ENCODE data around the gene LRRC18. TPM values are rescaled to one million over a fixed set of nuclear protein-coding genes. Genes with fewer than 3 reads are reported as not detected.

Gene LRRC18
- total RNA-seq, 2 donors from 2014 or later, result not detected

GRCh38 chr10:48924988-48925387, 14.7 kb downstream of the LRRC18 start:
- intact Hi-C loops (cut with DNase I), result no loop called here
- Histone ChIP-seq H3K27me3 (no peaks in the 10 kb centered on the region), H3K36me3 (replicated peaks in 1 of 2; ENCODE audit: insufficient read depth in 1 of 2, low read depth in 2 of 2) (no peaks in the 10 kb centered on the region), H3K27ac (no peak overlapping the region), H3K9me3 (no peaks in the 10 kb centered on the region), H3K4me3 (no peak overlapping the region), H3K4me1 (no peaks in the 10 kb centered on the region)
- no peak for DNase-seq
- WGBS, 2 donors, result 68 to 70% methylated on average over 4 of the region's 4 CpGs
- TF ChIP-seq, protein P1, sequence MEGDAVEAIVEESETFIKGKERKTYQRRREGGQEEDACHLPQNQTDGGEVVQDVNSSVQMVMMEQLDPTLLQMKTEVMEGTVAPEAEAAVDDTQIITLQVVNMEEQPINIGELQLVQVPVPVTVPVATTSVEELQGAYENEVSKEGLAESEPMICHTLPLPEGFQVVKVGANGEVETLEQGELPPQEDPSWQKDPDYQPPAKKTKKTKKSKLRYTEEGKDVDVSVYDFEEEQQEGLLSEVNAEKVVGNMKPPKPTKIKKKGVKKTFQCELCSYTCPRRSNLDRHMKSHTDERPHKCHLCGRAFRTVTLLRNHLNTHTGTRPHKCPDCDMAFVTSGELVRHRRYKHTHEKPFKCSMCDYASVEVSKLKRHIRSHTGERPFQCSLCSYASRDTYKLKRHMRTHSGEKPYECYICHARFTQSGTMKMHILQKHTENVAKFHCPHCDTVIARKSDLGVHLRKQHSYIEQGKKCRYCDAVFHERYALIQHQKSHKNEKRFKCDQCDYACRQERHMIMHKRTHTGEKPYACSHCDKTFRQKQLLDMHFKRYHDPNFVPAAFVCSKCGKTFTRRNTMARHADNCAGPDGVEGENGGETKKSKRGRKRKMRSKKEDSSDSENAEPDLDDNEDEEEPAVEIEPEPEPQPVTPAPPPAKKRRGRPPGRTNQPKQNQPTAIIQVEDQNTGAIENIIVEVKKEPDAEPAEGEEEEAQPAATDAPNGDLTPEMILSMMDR (IDR thresholded peaks at IDR 0.05), result no peak
- no peak for TF ChIP-seq POLR2A (IDR thresholded peaks at IDR 0.05)
- ATAC-seq, result no peak

GRCh38 chr10:48923748-48924147, 15.9 kb downstream of the LRRC18 start:
- H3K27me3 ChIP-seq, result no peaks in the 10 kb centered on the region
- 16 to 49% methylated on average over 3 of the region's 3 CpGs for WGBS, 2 donors
- H3K36me3 ChIP-seq (replicated peaks in 1 of 2; ENCODE audit: insufficient read depth in 1 of 2, low read depth in 2 of 2), result no peaks in the 10 kb centered on the region
- DNase-seq (no peak), ATAC-seq (no peak)
- no peaks in the 10 kb centered on the region for H3K9me3 ChIP-seq
- no peak for TF ChIP-seq POLR2A (IDR thresholded peaks at IDR 0.05)
- no peak overlapping the region for H3K4me3 ChIP-seq
- H3K27ac ChIP-seq, result no peak overlapping the region
- H3K4me1 ChIP-seq, result no peaks in the 10 kb centered on the region
- intact Hi-C loops (cut with DNase I), result no loop called here

- intact Hi-C loops (cut with DNase I), result no loop called here
- no peaks in the 10 kb centered on the region for H3K36me3 ChIP-seq (replicated peaks in 1 of 2; ENCODE audit: insufficient read depth in 1 of 2, low read depth in 2 of 2)
- no peak overlapping the region for H3K27ac ChIP-seq
- no peak for ATAC-seq
- no peaks in the 10 kb centered on the region for H3K4me1 ChIP-seq
- H3K9me3 ChIP-seq, result no peaks in the 10 kb centered on the region
- no peak overlapping the region for H3K4me3 ChIP-seq
- 72 to 94% methylated on average over 6 to 14 of the region's 14 CpGs for WGBS, 2 donors
- no peak for TF ChIP-seq POLR2A (IDR thresholded peaks at IDR 0.05)
- H3K27me3 ChIP-seq, result peaks cover 0 to 4% of the 10 kb centered on the region in 2 donors
- no peak for DNase-seq
Measured at GRCh38 chr10:48913674-48914073, 26.0 kb downstream of the LRRC18 start.

GRCh38 chr10:48910548-48910947, 29.1 kb downstream of the LRRC18 start:
- no peaks in the 10 kb centered on the region for H3K36me3 ChIP-seq (replicated peaks in 1 of 2; ENCODE audit: insufficient read depth in 1 of 2, low read depth in 2 of 2)
- H3K27ac ChIP-seq, result no peak overlapping the region
- no peak overlapping the region for H3K4me3 ChIP-seq
- H3K9me3 ChIP-seq, result no peaks in the 10 kb centered on the region
- DNase-seq (no peak), ATAC-seq (no peak)
- H3K4me1 ChIP-seq, result no peaks in the 10 kb centered on the region
- intact Hi-C loops (cut with DNase I), result no loop called here
- H3K27me3 ChIP-seq, result no peaks in the 10 kb centered on the region
- TF ChIP-seq, protein P1 (IDR thresholded peaks at IDR 0.05), result no peak
- TF ChIP-seq POLR2A (IDR thresholded peaks at IDR 0.05), result no peak
- 56 to 73% methylated on average over 5 of the region's 5 CpGs for WGBS, 2 donors

- ATAC-seq (no peak), DNase-seq (no peak)
- no peaks in the 10 kb centered on the region for H3K4me1 ChIP-seq
- H3K27ac ChIP-seq, result no peak overlapping the region
- WGBS, 2 donors, result 69 to 73% methylated on average over 2 to 4 of the region's 4 CpGs
- TF ChIP-seq, protein P1 (IDR thresholded peaks at IDR 0.05), result no peak
- TF ChIP-seq POLR2A (IDR thresholded peaks at IDR 0.05), result no peak
- H3K36me3 ChIP-seq (replicated peaks in 1 of 2; ENCODE audit: insufficient read depth in 1 of 2, low read depth in 2 of 2), result no peaks in the 10 kb centered on the region
- intact Hi-C loops (cut with DNase I), result no loop called here
- H3K9me3 ChIP-seq, result no peaks in the 10 kb centered on the region
- no peak overlapping the region for H3K4me3 ChIP-seq
- H3K27me3 ChIP-seq, result no peaks in the 10 kb centered on the region
Measured at GRCh38 chr10:48907730-48908129, 31.9 kb downstream of the LRRC18 start.

- 74 to 78% methylated on average over 2 of the region's 2 CpGs for WGBS, 2 donors
- Histone ChIP-seq H3K4me3 (no peak overlapping the region), H3K4me1 (no peaks in the 10 kb centered on the region), H3K36me3 (replicated peaks in 1 of 2; ENCODE audit: insufficient read depth in 1 of 2, low read depth in 2 of 2) (no peaks in the 10 kb centered on the region), H3K27ac (no peak overlapping the region), H3K27me3 (no peaks in the 10 kb centered on the region), H3K9me3 (no peaks in the 10 kb centered on the region)
- no peak for DNase-seq
- ATAC-seq, result no peak
- intact Hi-C loops (cut with DNase I), result no loop called here
- no peak for TF ChIP-seq POLR2A (IDR thresholded peaks at IDR 0.05)
- TF ChIP-seq, protein P1 (IDR thresholded peaks at IDR 0.05), result no peak
Measured at GRCh38 chr10:48906841-48907240, 32.8 kb downstream of the LRRC18 start.
